Calu3 (cell line): ENCODE data around the gene PSMD13. TPM values are rescaled to one million over a fixed set of nuclear protein-coding genes. Genes with fewer than 3 reads are reported as not detected.

Experiments
- BruUV-seq: library from RNA; stranded (reverse); fragments of 400-500 nt; replicated peaks from 2 replicates; lab custom pipeline; 2021; lab: Mats Ljungman, UMichigan
- CTCF ChIA-PET: fragments of 300-600 bp; sonication (Branson Sonifier 250); formaldehyde crosslinking; loops from one replicate; lab custom pipeline; 2022; ENCODE audit warnings: antibody characterized with exemption; lab: Charles Lee
- DNase-seq: peaks from one replicate; pipeline ENCODE4 v3.0.0; 2022
- H3K27ac Mint-ChIP-seq: one replicate; pipeline ENCODE4 v1.8.0; 2022; ENCODE audit warnings: mixed read lengths; ENCODE audit not compliant: unreplicated experiment
- H3K27me3 Mint-ChIP-seq: one replicate; pipeline ENCODE4 v1.8.0; 2022; ENCODE audit warnings: mixed read lengths; ENCODE audit not compliant: unreplicated experiment
- H3K36me3 Mint-ChIP-seq: one replicate; pipeline ENCODE4 v1.8.0; 2022; ENCODE audit warnings: mild to moderate bottlenecking, moderate library complexity, mixed read lengths; ENCODE audit not compliant: insufficient read depth, unreplicated experiment
- H3K4me1 Mint-ChIP-seq: one replicate; pipeline ENCODE4 v1.8.0; 2022; ENCODE audit warnings: mild to moderate bottlenecking, low read depth, mixed read lengths; ENCODE audit not compliant: unreplicated experiment
- H3K4me3 Mint-ChIP-seq: one replicate; pipeline ENCODE4 v1.8.0; 2022; ENCODE audit warnings: mild to moderate bottlenecking, low read depth, moderate library complexity, mixed read lengths; ENCODE audit not compliant: unreplicated experiment
- H3K9me3 Mint-ChIP-seq: one replicate; pipeline ENCODE4 v1.8.0; 2022; ENCODE audit warnings: low read depth, mixed read lengths; ENCODE audit not compliant: unreplicated experiment
- CTCF ChIP-seq: fragments of 200-600 bp; IDR thresholded peaks from one replicate; pipeline ENCODE4 v1.8.0; 2022; ENCODE audit warnings: antibody characterized with exemption; ENCODE audit not compliant: unreplicated experiment
- intact Hi-C: fragments of 100-400 bp; cut with micrococcal nuclease; formaldehyde crosslinking; loops from one replicate; pipeline ENCODE4 v1.10.0; 2022; ENCODE audit not compliant: unreplicated experiment
- total RNA-seq: library from RNA; stranded (reverse); gene quantifications from 2 replicates; pipeline ENCODE4 v1.2.3, GENCODE V29; 2022

Gene PSMD13
- total RNA-seq, 1 experiment from 2014 or later = 172 TPM

- Mint-ChIP-seq H3K27ac (no peak overlapping the region), H3K36me3 (peaks cover 58% of the 10 kb centered on the region), H3K27me3 (peaks cover 2% of the 10 kb centered on the region), H3K9me3 (no peaks in the 10 kb centered on the region), H3K4me1 (no peaks in the 10 kb centered on the region), H3K4me3 (no peak overlapping the region)
- intact Hi-C loops = no loop called here
- no TSS peak for BruUV-seq
- DNase-seq = no peak
- TF ChIP-seq CTCF = no peak
- CTCF ChIA-PET = interaction anchor here (1.0 to 1.5 kb wide), 3 partner anchors 11 to 25 kb away, joined by 3 to 5 read pairs (median 3); no protein-coding TSS in a partner anchor
These were observed 13.5 kb downstream of the PSMD13 start for GRCh38 chr11:250274-250673.

- no peak overlapping the region for H3K27ac Mint-ChIP-seq
- intact Hi-C loops = no loop called here
- H3K36me3 Mint-ChIP-seq = peaks cover 53% of the 10 kb centered on the region
- peaks cover 7% of the 10 kb centered on the region for H3K27me3 Mint-ChIP-seq
- TF ChIP-seq CTCF = peak; percentile 64
- peak; percentile 58 for DNase-seq
- no peak overlapping the region for H3K4me3 Mint-ChIP-seq
- CTCF ChIA-PET = interaction anchor here (1.0 to 1.5 kb wide), 3 partner anchors 10 to 24 kb away, joined by 3 to 5 read pairs (median 3); no protein-coding TSS in a partner anchor
- H3K9me3 Mint-ChIP-seq = no peaks in the 10 kb centered on the region
- no TSS peak for BruUV-seq
- no peaks in the 10 kb centered on the region for H3K4me1 Mint-ChIP-seq
These were observed 14.0 kb downstream of the PSMD13 start for GRCh38 chr11:250740-251299.

GRCh38 chr11:251550-251949, 14.8 kb downstream of the PSMD13 start:
- Mint-ChIP-seq H3K27me3 (peaks cover 13% of the 10 kb centered on the region), H3K9me3 (no peaks in the 10 kb centered on the region), H3K36me3 (peaks cover 46% of the 10 kb centered on the region), H3K27ac (no peak overlapping the region), H3K4me1 (no peaks in the 10 kb centered on the region), H3K4me3 (no peak overlapping the region)
- no TSS peak for BruUV-seq
- DNase-seq = no peak
- intact Hi-C loops = no loop called here
- TF ChIP-seq CTCF = no peak
- CTCF ChIA-PET = interaction anchor here (1.5 kb wide), 1 partner anchor 14 kb away, joined by 5 read pairs; no protein-coding TSS in a partner anchor

GRCh38 chr11:252666-253065, 15.9 kb downstream of the PSMD13 start:
- CTCF ChIA-PET = interaction anchor here (0.6 kb wide), 1 partner anchor 8 kb away, joined by 3 read pairs; no protein-coding TSS in a partner anchor
- Mint-ChIP-seq H3K27ac (no peak overlapping the region), H3K27me3 (peaks cover 17% of the 10 kb centered on the region), H3K4me1 (no peaks in the 10 kb centered on the region), H3K4me3 (no peak overlapping the region), H3K9me3 (no peaks in the 10 kb centered on the region), H3K36me3 (peaks cover 43% of the 10 kb centered on the region)
- intact Hi-C loops = no loop called here
- DNase-seq = no peak
- no peak for TF ChIP-seq CTCF
- TSS peak; percentile 68 for BruUV-seq
